NCI-H748 (cell line): ENCODE results near the gene EIF3I.
"Not testable (repeated sequence)": the region's sequence is repeated elsewhere in the genome, so short reads cannot be mapped to it uniquely, and the experiment has no call there.

Experiments used
- DNase-seq: peaks from one replicate; lab custom pipeline; 2025; ENCODE audit not compliant: unreplicated experiment; lab: John Stamatoyannopoulos, UW

The EIF3I gene

GRCh38 chr1:32231843-32232432, 9.7 kb downstream of the EIF3I start:
- no peak for DNase-seq

GRCh38 chr1:32232558-32233304, 10.5 kb downstream of the EIF3I start:
- no peak for DNase-seq

- no peak for DNase-seq
These were observed 12.6 kb downstream of the EIF3I start for GRCh38 chr1:32234792-32235191.

- peak; percentile 51 for DNase-seq
These were observed 17.1 kb downstream of the EIF3I start for GRCh38 chr1:32239337-32239736.

GRCh38 chr1:32239790-32240139, 17.6 kb downstream of the EIF3I start:
- peak; percentile 73 for DNase-seq

- peak; percentile 94 for DNase-seq
These were observed 18.1 kb downstream of the EIF3I start for GRCh38 chr1:32240140-32240951.

- DNase-seq, result peak; percentile 66
These were observed 19.0 kb downstream of the EIF3I start for GRCh38 chr1:32241001-32241763.

GRCh38 chr1:32242341-32242851, 20.2 kb downstream of the EIF3I start:
- peak; percentile 2 for DNase-seq

GRCh38 chr1:32246888-32247273, 24.7 kb downstream of the EIF3I start, which contains the start of gene FAM167B:
Gene FAM167B (plus strand): TSS chr1:32247222. CDS start chr1:32247422, 200 bp downstream.
- no peak for DNase-seq

- DNase-seq, result no peak
These were observed 25.2 kb downstream of the EIF3I start for GRCh38 chr1:32247452-32247851.

GRCh38 chr1:32247983-32248889, 26.0 kb downstream of the EIF3I start:
- peak; percentile 85 for DNase-seq

- DNase-seq, result no peak
These were observed 27.8 kb downstream of the EIF3I start for GRCh38 chr1:32249831-32250525.

GRCh38 chr1:32250893-32251716, 28.9 kb downstream of the EIF3I start, which contains the start of gene LCK:
Gene LCK (plus strand): TSS chr1:32251265. CDS start chr1:32274330, 23,065 bp downstream.
- DNase-seq, result no peak

GRCh38 chr1:32255072-32256071, 33.2 kb downstream of the EIF3I start:
- no peak for DNase-seq

- no peak for DNase-seq
These were observed 34.4 kb downstream of the EIF3I start for GRCh38 chr1:32256473-32257226.

GRCh38 chr1:32257227-32257508, 35.0 kb downstream of the EIF3I start:
- no peak for DNase-seq

GRCh38 chr1:32263236-32263593, 41.0 kb downstream of the EIF3I start:
- not testable (repeated sequence) for DNase-seq
